Mammary epithelial cell (primary cell): ENCODE results near the gene SLC16A5.
"Not testable (repeated sequence)": the region's sequence is repeated elsewhere in the genome, so short reads cannot be mapped to it uniquely, and the experiment has no call there.

Source experiments
- EZH2 ChIP-seq: IDR thresholded peaks from 2 replicates; pipeline ENCODE4 v1.6.1; 2012; ENCODE audit warnings: low read length, inconsistent platforms, borderline replicate concordance
- TF ChIP-seq, protein P1 (sequence below), 2 donors: IDR thresholded peaks in 1 of 2; conservative IDR thresholded peaks in 1 of 2; 2 replicates each; pipeline ENCODE4 v1.5.1; 2011 to 2012; ENCODE audit warnings: inconsistent platforms in 2 of 2, low read length in 2 of 2, mild to moderate bottlenecking in 2 of 2, control low read depth in 1 of 2, low read depth in 1 of 2; ENCODE audit not compliant: insufficient read depth in 1 of 2; ENCODE audit errors: extremely low read depth in 1 of 2

DNA sequence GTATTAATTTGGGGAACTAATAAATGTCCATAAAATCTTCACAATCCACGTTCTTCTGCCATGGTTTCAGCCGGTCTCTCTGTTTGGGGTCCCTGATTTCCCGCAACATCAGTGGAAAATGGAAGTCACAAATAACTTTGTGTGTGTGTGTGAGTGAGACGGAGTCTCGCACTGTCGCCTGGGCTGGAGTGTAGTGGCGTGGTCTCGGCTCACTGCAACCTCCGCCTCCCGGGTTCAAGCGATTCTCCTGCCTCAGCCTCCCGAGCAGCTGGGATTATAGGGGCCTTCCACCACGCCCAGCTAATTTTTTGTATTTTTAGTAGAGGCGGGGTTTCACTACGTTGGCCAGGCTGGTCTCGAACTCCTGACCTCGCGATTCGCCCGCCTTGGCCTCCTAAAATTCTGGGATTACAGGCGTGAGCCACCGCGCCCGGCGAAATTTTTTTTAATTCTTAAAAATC lies 41.8 kb upstream of the SLC16A5 start:
- TF ChIP-seq, protein P1, sequence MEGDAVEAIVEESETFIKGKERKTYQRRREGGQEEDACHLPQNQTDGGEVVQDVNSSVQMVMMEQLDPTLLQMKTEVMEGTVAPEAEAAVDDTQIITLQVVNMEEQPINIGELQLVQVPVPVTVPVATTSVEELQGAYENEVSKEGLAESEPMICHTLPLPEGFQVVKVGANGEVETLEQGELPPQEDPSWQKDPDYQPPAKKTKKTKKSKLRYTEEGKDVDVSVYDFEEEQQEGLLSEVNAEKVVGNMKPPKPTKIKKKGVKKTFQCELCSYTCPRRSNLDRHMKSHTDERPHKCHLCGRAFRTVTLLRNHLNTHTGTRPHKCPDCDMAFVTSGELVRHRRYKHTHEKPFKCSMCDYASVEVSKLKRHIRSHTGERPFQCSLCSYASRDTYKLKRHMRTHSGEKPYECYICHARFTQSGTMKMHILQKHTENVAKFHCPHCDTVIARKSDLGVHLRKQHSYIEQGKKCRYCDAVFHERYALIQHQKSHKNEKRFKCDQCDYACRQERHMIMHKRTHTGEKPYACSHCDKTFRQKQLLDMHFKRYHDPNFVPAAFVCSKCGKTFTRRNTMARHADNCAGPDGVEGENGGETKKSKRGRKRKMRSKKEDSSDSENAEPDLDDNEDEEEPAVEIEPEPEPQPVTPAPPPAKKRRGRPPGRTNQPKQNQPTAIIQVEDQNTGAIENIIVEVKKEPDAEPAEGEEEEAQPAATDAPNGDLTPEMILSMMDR (conservative IDR thresholded peaks at IDR 0.05 in 1 of 2, IDR thresholded peaks at IDR 0.05 in 1 of 2; ENCODE audit: extremely low read depth in 1 of 2, insufficient read depth in 1 of 2, low read depth in 1 of 2, low read length in 2 of 2): not testable (repeated sequence)
- not testable (repeated sequence) for TF ChIP-seq EZH2
